GM23338 (cell line): ENCODE data around the gene NRG3. TPM values are rescaled to one million over a fixed set of nuclear protein-coding genes. Genes with fewer than 3 reads are reported as not detected.

ENCODE experiments used
- ATAC-seq: fragments of 200-7000 bp; cut with Tn5 transposase; 3 replicates; pipeline ENCODE4 v1.9.1; 2020
- DNase-seq: peaks from one replicate; pipeline ENCODE4 v3.0.0-alpha.2; 2015; ENCODE audit warnings: low spot score
- H2AFZ ChIP-seq: fragments of 200-600 bp; sonication (generic); 2 replicates; pipeline ENCODE4 v1.8.0; 2016; ENCODE audit warnings: antibody characterized with exemption, mild to moderate bottlenecking, moderate library complexity
- H3F3A ChIP-seq: fragments of 200-600 bp; sonication (generic); replicated peaks from 2 replicates; pipeline ENCODE4 v1.8.0; 2017; ENCODE audit warnings: antibody characterized with exemption, mixed run types, low read depth
- H3K27ac ChIP-seq: fragments of 200-600 bp; sonication (generic); 2 replicates; pipeline ENCODE4 v1.6.1; 2016; ENCODE audit warnings: low read depth
- H3K27me3 ChIP-seq: fragments of 200-600 bp; sonication (generic); 2 replicates; pipeline ENCODE4 v1.8.0; 2016; ENCODE audit warnings: mild to moderate bottlenecking, mixed run types, moderate library complexity; ENCODE audit not compliant: insufficient read depth
- H3K36me3 ChIP-seq: fragments of 200-600 bp; sonication (generic); 2 replicates; pipeline ENCODE4 v1.8.0; 2016; ENCODE audit warnings: mild to moderate bottlenecking; ENCODE audit not compliant: insufficient read depth
- H3K4me1 ChIP-seq: fragments of 200-600 bp; sonication (generic); 2 replicates; pipeline ENCODE4 v1.8.0; 2016; ENCODE audit warnings: mild to moderate bottlenecking, moderate library complexity; ENCODE audit not compliant: insufficient read depth
- H3K4me2 ChIP-seq: fragments of 200-600 bp; sonication (generic); 2 replicates; pipeline ENCODE4 v1.7.1; 2017; ENCODE audit warnings: mixed run types
- H3K4me3 ChIP-seq: fragments of 200-600 bp; sonication (generic); 2 replicates; pipeline ENCODE4 v1.6.1; 2016; ENCODE audit warnings: mixed run types
- H3K79me2 ChIP-seq: fragments of 200-600 bp; sonication (generic); replicated peaks from 2 replicates; pipeline ENCODE4 v1.8.0; 2017; ENCODE audit warnings: mild to moderate bottlenecking; ENCODE audit not compliant: insufficient read depth
- H3K9me2 ChIP-seq: fragments of 200-600 bp; sonication (generic); 2 replicates; pipeline ENCODE4 v1.8.0; 2017; ENCODE audit not compliant: insufficient read depth
- H4K20me1 ChIP-seq: fragments of 200-600 bp; sonication (generic); replicated peaks from 2 replicates; pipeline ENCODE4 v1.8.0; 2017; ENCODE audit warnings: mild to moderate bottlenecking; ENCODE audit not compliant: insufficient read depth
- H3K27ac Mint-ChIP-seq: 2 replicates; pipeline ENCODE4 v1.8.0; 2020; ENCODE audit warnings: inconsistent platforms, mild to moderate bottlenecking, moderate library complexity, mixed read lengths
- H3K27me3 Mint-ChIP-seq: 3 replicates; pipeline ENCODE4 v1.8.0; 2022; ENCODE audit warnings: low read depth, mild to moderate bottlenecking, moderate library complexity, mixed read lengths, inconsistent platforms; ENCODE audit not compliant: insufficient read depth, poor library complexity
- H3K36me3 Mint-ChIP-seq: 3 replicates; pipeline ENCODE4 v1.8.0; 2021; ENCODE audit warnings: low read depth, mild to moderate bottlenecking, inconsistent platforms, moderate library complexity, mixed read lengths
- H3K4me1 Mint-ChIP-seq: 3 replicates; pipeline ENCODE4 v1.8.0; 2020; ENCODE audit warnings: mild to moderate bottlenecking, inconsistent platforms, mixed read lengths
- H3K4me3 Mint-ChIP-seq: 3 replicates; pipeline ENCODE4 v1.8.0; 2021; ENCODE audit warnings: moderate library complexity, mild to moderate bottlenecking, inconsistent platforms, mixed read lengths
- H3K9me3 Mint-ChIP-seq: 3 replicates; pipeline ENCODE4 v1.8.0; 2020; ENCODE audit warnings: moderate library complexity, mild to moderate bottlenecking, inconsistent platforms, mixed read lengths
- CREB1 ChIP-seq: fragments of 250-450 bp; sonication (Bioruptor Pico); IDR thresholded peaks from 2 replicates; pipeline ENCODE4 v1.5.0; 2020; ENCODE audit warnings: low read depth, mild to moderate bottlenecking, moderate library complexity
- CTCF ChIP-seq, 2 experiments: fragments of 200-600 bp in 1 of 2; sonication (generic) in 1 of 2; conservative IDR thresholded peaks; 2 replicates each; pipeline versions ENCODE4 v1.5.1 to v1.6.1; 2016 to 2017; ENCODE audit warnings: antibody characterized with exemption in 2 of 2, low read depth in 2 of 2, mild to moderate bottlenecking in 2 of 2, moderate library complexity in 1 of 2
- ETS1 ChIP-seq: IDR thresholded peaks from 2 replicates; pipeline ENCODE4 v1.6.1; 2016; ENCODE audit warnings: antibody characterized with exemption
- EZH2 ChIP-seq: fragments of 200-600 bp; sonication (generic); IDR thresholded peaks from one replicate; pipeline ENCODE4 v1.8.0; 2017; ENCODE audit warnings: antibody characterized with exemption, mild to moderate bottlenecking, low read depth; ENCODE audit not compliant: unreplicated experiment
- EZH2phosphoT487 ChIP-seq: fragments of 200-600 bp; sonication (generic); IDR thresholded peaks from one replicate; pipeline ENCODE4 v1.8.1; 2018; ENCODE audit warnings: antibody characterized with exemption; ENCODE audit not compliant: unreplicated experiment
- JUNB ChIP-seq: IDR thresholded peaks from one replicate; pipeline ENCODE4 v1.6.1; 2016; ENCODE audit warnings: antibody characterized with exemption; ENCODE audit not compliant: unreplicated experiment
- NANOG ChIP-seq: IDR thresholded peaks from 2 replicates; pipeline ENCODE4 v1.6.1; 2016; ENCODE audit warnings: antibody characterized with exemption, borderline replicate concordance
- POLR2AphosphoS5 ChIP-seq: IDR thresholded peaks from 2 replicates; pipeline ENCODE4 v1.6.1; 2016; ENCODE audit warnings: antibody characterized with exemption, low read depth
- REST ChIP-seq: IDR thresholded peaks from one replicate; pipeline ENCODE4 v1.6.1; 2018; ENCODE audit warnings: antibody characterized with exemption; ENCODE audit not compliant: unreplicated experiment
- STAT1 ChIP-seq: IDR thresholded peaks from one replicate; pipeline ENCODE4 v1.6.1; 2016; ENCODE audit warnings: antibody characterized with exemption; ENCODE audit not compliant: unreplicated experiment
- ZNF114 ChIP-seq: fragments of 250-450 bp; sonication (Bioruptor Pico); IDR thresholded peaks from 2 replicates; pipeline ENCODE4 v1.5.0; 2020; ENCODE audit warnings: mild to moderate bottlenecking, moderate library complexity
- ZNF331 ChIP-seq: fragments of 250-450 bp; sonication (Bioruptor Pico); IDR thresholded peaks from 2 replicates; pipeline ENCODE4 v1.5.0; 2020; ENCODE audit warnings: low read depth, mild to moderate bottlenecking, moderate library complexity
- ZNF462 ChIP-seq: fragments of 250-450 bp; sonication (Bioruptor Pico); IDR thresholded peaks from 2 replicates; pipeline ENCODE4 v1.5.0; 2020; ENCODE audit warnings: mild to moderate bottlenecking, moderate library complexity
- polyA plus RNA-seq: library from polyadenylated mRNA; unstranded; fragments of >200 nt; fragmentation: Nextera tagmentation; extraction: Ambion mirVana; gene quantifications from 2 replicates; pipeline ENCODE4 v1.2.1, GENCODE V29; 2016
- total RNA-seq: library from RNA; depleted of rRNA; stranded (reverse); fragments of >200 nt; shearing (Covaris generic); gene quantifications from 2 replicates; pipeline ENCODE4 v1.2.3, GENCODE V29; 2014

NRG3 gene
- total and polyA plus RNA-seq, 2 experiments from 2014 or later, result 1.9 to 3.9 TPM

GRCh38 chr10:82576093-82576492 lies 701.1 kb downstream of the NRG3 start:
- Histone ChIP-seq H4K20me1 (no peaks in the 10 kb centered on the region), H3K27ac (no peak overlapping the region), H3K4me2 (no peak overlapping the region), H3K27me3 (no peaks in the 10 kb centered on the region), H3K4me1 (0 out of 2 replicates have a peak, but pooled peaks cover 3% of the 10 kb centered on the region), H3K9me2 (no peaks in the 10 kb centered on the region), H3F3A (no peaks in the 10 kb centered on the region), H3K79me2 (no peaks in the 10 kb centered on the region), H2AFZ (no peak overlapping the region), H3K4me3 (no peak overlapping the region), H3K36me3 (no peaks in the 10 kb centered on the region)
- ATAC-seq (no peak), DNase-seq (no peak)
- Mint-ChIP-seq H3K9me3 (no peaks in the 10 kb centered on the region), H3K27me3 (no peaks in the 10 kb centered on the region), H3K27ac (0 out of 2 replicates have a peak overlapping the region, but pooled peaks have one; percentile 12), H3K4me1 (peaks cover 16% of the 10 kb centered on the region), H3K4me3 (no peak overlapping the region), H3K36me3 (no peaks in the 10 kb centered on the region)
- no peak for TF ChIP-seq EZH2phosphoT487
- TF ChIP-seq JUNB, result no peak
- no peak for TF ChIP-seq NANOG
- TF ChIP-seq ZNF331, result no peak
- no peak for TF ChIP-seq CTCF (conservative IDR thresholded peaks at IDR 0.05; ENCODE audit: low read depth in 2 of 2)
- TF ChIP-seq STAT1, result no peak
- no peak for TF ChIP-seq REST
- TF ChIP-seq ETS1, result no peak
- no peak for TF ChIP-seq ZNF462
- TF ChIP-seq EZH2, result no peak
- no peak for TF ChIP-seq ZNF114 (CRISPR knock-in tag)
- TF ChIP-seq CREB1 (CRISPR knock-in tag), result no peak
- no peak for TF ChIP-seq POLR2AphosphoS5
